NCI-H2029 treated with DMSO at 0.1 percent for 48 hours (cell line): Measurements from ENCODE around the gene ZNF516.

Experiments
- DNase-seq: peaks from one replicate; lab custom pipeline; 2025; lab: John Stamatoyannopoulos, UW

ZNF516 gene

DNA sequence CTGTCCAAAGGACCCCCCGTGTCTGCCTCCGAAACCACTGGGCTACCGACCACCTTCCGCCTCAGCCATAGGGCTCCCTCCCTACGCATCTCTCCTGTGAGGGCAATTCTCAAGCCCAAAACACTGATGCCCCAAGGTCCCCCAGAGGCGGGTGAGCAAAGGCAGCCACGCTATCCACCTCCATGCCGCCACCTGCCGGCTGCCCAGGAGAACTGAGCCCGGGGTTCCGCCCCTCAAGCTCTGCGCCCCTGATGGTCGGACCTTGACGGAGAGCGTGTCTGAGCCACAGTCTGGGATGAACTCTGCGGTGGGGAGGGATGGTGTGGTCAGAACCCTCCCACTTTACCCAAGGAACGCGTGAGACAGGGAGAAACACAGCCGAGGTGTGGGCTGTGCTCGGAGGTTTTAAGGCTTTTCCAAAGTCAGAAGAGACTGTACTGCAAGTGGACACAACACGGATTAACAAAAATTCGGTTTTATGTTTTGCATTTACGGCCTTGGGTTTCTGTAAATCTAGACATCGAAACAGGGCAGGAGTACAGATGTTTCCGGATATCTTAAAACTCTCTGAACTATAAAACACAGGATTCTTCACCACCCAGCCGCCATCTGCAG, 114.1 kb downstream of the ZNF516 start:
- DNase-seq = no peak

DNA sequence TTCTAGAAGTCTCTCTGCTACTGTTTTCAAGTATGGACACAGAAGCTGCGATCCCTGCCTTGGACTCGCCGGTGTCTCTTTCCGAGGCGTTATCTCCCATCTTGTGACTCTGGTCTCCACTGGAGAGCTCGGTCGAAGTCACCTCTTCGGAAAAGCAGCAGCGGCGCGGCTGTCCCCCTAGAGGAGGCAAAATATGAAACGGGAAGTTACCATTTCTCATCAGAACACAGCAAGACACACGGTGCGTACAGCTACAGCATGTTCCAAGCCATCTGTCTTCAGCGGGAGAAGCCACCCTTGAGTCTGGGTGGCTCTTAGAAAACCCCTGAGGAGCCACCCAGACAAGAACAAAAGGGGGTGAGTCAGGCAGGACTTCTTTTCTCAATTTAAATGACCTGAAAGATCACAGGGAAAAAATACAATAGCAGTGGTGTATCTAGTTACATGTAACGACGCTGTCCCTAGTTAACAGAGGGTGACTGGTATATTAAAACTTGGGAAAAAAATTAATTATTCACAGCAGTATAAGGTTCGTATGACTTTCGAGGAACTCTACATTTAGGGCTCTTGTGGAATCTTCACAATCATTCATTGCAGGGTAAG, 114.8 kb downstream of the ZNF516 start:
- DNase-seq = no peak

DNA sequence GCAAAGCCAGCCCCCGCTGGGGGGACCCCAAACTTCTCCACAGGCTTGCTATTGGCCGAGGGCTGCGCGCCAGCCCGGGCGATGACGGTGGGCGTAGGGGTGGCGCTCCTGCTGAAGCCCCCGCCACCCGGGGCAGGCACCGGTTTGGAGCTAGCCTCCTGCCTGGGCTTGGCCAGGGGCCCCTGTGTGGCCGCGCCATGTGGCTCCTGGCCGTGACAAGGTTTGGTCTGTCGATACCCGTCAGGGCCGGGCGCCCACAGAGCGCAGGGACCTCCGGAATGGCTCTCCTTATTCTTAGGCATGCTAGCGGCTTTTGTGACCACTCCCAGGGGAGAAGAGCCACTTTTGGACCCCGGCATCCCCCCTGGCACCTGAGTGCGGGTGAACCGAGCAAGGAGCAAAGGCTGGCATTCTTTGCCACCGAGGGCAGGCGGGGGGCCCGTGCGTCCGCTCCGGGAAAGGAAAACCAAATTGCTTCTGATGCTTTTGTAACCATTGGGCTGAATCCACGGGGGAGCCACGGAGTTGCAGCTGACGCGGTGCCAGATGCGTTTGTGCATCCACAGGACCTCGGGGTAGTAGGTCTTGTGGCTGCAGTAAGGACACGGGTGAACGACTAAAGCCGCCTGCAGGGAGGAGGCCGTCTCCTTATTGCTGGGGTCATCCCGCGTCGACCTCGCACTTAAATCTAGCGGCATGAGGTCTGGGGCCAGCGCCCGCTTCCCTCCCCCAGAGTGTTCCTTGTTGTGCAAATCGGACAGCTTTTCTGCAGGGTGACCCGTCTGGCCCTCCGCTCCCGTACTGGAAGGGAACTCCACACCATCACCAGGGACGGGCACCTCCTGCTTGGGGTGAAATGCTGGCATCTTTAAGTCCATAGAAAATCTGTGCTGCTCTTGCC, 115.6 kb downstream of the ZNF516 start:
- DNase-seq = no peak

DNA sequence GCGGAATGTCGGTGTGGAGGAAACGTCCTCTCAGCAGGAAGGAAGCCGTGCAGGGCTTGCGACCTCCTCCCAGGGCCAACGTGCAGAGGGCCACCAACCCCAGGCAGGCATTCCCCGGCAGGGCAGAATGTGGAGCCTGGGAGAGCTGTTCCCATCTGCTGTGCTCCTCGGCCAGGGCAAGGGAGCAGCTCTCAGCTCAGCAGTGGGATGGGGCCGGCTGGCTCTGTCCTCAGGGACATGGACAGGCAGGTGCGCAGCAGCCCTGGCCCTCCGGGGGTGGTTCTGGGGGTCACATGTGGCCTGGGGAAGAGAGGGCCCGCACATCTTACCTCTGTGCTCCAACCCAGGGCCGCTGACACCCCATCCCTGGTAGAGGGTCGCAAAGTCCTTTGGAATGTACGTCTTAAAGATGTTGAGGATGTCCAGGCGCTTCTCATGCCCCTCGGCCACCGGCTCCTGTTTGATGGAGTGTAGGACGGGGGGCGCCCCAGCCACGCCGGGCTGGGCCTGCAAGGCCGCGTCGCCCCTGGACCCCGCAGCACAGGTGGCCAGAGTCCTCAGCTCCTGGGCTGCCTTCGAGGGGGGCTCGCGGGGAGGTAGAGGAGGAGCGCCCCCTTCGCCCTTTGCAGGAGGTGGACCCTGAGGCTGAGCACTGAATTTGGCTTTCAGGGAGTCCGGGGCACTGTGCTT, 116.4 kb downstream of the ZNF516 start:
- DNase-seq = no peak

DNA sequence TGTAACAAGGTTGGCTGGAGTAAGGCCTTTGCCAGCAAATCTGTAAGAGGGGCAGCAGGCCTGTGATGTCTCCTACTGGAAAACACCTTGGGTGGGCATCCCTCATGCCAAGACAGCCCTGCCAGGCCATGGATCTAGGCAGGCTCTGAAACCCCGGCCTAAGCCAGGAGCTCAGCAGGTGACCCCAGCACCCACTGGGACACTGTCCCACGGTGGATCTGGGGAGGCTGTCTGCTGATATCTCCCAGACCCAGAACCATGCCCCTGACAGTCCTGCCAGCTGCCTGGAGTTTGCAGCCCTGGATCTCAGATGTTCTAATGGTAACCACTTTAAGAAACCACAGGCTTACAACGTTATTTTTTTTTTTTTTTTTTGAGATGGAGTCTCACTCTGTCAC, 117.7 kb downstream of the ZNF516 start:
- no peak for DNase-seq

DNA sequence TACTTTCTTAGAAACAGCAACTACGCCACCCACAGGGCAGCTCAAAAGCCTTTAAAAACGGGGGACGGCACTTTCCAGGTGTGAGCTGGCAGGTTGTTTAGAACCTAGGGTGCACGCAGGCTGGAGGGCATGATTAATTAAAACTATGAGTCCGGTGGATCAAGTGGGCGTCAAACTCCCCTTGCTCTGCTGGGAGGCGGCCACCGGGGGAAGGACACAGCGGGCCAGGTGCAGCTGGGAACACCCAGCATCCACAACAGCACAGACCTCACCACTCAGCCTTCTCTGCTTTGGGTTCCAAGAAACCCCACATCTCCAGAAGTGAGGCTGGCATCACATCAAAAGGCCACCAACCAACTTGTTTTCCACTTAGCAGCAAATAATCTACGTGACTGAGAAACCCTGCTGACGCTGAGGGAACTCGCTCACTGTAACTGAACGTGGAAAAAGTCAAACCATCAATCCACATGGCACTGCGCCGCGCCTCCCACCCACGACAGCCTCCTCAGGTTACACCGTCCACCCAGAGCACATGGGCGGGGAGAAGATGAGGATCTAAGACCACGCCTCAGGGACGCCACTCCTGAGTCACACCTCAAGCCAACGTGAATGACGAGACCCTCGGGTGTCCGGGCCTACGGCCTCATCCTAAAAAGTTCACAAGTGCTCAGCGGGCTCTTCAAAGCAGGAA, 118.2 kb downstream of the ZNF516 start:
- DNase-seq = no peak

DNA sequence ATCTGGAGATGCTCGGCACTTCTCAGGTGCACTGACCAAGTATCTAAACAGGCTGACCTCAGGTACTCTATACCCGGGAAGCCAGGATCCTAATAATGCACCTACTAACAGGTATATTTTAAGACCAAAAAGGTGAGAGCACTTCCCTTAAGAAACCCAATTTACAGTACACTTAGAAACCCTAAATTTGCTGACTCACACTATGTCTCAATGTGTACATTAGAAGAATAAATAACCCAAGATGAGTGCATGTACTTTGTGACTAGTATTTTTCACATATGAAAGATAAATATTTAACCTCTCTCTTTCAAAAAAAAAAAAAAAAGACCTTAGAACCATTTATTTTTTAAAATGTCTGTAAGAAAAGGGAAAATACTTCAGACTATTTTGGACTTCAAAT, 118.8 kb downstream of the ZNF516 start:
- DNase-seq = no peak

DNA sequence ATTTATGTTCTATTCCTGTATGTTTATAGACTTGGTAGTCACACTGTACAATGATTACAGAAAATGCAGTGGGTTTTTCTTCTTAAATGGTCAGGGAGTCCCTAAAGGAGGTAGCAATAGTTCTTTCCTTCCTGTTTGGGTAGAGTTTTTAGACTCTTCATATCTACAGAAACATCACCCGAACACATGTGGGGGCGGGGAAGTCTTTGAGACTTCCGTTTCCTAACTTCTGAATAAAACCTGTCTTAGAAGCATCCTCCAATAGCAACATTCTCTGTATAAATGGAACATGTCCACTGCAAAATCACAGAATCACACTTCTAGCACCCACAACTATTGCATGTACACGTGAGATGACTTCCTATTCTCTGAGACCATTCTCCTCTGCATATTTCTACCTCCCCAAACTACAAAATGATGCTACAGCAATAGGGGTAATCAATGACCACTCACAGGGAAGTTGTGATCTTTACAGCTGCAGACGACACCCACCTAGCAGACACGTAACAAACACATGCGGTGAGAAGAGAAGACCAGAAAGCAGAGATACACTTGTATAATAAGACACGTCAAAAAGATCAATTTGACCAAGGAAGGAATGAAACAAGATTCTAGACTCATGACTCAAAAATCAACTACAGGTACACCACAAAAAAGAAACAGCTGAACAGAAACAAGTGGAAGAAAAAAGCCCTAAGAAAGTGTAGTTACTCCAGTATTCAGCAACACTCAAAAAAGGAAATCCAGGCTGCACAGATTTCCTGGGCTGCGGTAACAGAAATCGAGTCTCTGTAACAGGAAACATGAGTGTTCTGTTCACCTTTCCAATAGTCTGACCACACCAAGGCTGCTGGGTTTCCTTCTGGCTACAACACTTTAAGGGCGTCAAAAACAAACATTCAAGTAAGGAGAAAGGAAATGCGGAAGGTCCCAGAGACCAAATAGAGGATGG, 120.4 kb downstream of the ZNF516 start:
- no peak for DNase-seq

DNA sequence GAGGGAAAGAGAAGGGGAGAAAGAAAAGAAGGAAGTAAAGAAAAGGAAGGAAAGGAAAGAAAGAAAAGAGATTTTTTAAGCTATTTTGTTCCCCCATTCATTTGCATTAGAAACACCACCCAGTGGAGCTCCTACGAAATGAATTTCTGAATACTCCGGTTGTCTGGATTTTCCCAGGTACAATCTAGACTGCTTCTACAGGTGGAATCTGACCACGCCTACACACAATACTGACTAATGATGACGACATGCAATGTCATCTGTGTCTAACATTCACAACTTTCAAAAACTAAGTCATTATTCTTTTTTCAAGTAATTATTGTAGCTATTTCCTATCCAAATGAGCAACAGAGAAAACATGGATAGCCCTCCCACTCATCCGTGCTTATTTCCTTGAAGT, 121.7 kb downstream of the ZNF516 start:
- no peak for DNase-seq

DNA sequence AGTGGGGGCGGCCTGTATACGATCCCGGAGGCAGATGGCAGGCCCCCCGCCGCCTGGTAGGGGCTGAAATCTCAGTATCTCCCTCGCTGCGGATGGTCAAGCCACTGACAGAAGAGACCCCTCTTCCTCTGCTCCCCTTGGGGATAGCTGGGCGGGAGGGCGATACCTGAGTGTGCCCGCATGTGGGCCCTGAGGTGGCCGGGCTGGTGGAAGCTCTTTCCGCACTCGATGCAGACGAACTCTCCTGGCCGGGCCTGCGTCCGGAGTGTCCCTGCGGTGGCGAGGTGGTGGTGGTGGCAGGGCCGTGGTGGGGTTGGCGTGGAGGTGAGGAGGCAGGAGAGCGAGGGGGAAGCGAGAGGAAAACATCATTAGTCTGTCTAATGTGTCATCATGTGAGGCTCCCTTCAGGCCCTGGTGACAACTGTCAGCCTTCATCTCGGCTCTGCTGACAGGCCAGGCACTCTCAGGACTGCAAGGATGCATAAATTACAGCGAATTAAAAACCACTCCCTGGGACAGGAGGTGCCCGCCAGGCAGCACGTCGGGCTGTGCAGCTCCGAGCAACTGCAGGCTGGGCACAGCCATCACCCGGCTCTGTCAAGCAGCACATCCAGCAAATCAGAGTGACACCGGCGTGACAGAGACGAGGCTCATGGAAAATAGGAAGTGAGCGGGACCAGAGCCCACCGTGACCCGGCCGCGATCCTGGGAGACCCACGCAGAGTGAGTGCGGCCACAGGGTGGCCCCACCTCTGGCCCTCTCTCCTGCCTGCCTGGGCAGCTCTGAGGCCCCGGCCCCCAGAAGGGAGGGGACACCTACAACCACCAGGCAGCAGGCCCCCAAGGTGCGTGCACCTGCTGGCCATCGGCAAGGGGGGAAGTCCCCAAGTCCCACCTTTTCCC, 123.5 kb downstream of the ZNF516 start:
- DNase-seq = no peak

DNA sequence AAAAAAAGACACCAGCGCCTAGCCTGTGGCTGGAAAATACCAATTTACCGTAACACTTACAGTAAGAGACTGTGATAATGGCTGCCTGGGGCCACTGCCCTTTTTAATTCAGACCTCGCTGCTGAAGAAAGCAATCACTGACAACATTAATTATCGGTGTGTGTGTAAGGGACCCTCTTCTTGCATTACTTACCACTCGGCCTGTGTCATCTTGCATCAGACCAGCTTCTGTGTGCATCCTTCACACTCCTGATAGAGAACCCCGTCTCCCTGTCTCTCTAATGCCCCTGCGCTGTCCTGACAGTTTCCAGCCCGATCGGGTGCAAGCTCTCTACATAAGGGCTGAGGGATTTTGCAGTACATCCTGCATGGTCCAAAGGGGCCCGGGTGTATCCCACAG, 124.4 kb downstream of the ZNF516 start:
- DNase-seq = no peak

DNA sequence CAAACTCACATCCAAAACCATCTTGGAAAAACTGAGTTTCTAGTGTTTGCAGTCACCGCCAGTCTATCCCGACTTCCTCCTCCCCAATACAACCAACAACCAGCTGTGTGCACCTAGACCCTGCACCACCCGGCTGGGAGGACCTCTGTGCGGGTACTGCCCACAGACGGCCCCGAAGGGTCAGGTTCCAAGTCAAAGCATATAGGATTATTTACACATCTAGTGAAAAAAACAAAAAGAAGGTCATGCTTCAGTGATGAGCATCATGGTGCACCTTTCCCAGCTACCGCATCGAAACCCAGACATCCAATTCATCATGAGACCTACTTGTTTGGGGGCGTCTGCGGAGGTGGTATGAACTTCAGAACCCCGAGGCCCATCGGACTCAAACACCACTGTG, 124.8 kb downstream of the ZNF516 start:
- no peak for DNase-seq

DNA sequence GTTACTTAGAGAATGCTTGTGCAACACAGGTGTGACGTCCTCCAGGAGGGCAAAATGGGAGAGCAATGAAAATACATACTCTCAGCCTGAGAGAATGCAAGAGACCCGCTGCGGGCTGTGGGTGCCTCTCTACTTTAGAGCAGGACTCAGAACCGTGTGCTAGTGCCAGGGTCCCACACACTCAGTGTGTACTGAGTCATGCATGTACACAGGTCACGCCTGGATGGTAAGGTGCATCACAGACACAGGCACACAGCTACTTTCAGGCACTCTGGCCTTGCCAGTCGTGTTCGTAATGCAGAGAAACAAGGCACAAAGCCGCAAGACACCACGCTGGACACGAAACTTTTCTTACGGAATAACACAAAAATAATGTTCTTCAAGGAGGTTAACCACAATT, 125.3 kb downstream of the ZNF516 start:
- DNase-seq = no peak

DNA sequence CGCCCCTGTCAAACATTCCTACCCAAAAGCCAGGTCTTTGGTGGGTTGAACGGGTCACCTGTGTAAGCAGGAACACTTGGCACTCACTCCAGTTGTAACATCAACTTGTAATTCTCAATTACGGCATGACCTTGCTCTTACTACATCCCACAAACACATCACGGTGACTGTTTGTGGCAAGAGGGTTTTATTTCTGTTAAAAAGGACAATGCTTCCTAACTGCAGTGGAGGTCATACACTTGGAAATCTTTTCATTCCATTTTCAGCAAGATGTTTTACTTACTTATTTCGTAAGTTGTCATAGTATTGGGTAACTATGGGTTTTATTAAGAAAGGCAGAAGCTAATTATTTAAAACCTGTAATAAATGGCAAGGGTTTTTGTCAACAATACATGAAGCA, 126.1 kb downstream of the ZNF516 start:
- DNase-seq = no peak

DNA sequence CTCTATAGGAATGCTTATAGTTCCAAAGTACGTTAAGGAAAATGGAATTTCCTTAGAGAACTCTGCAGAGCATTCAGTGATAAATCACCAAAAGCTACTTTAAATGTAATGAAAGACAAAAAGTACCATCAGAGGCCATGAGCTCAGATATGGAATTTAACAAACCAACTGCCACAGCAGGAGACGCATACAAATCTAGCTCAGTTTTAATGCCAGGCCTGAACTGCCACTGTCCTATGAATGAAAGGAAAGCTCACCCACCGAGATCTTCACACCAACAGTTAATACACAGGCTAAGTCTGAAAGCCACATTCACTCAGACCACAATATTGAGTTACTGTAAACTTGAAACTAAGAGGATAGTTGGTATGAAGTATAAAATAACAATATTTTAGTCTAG, 126.8 kb downstream of the ZNF516 start:
- no peak for DNase-seq

DNA sequence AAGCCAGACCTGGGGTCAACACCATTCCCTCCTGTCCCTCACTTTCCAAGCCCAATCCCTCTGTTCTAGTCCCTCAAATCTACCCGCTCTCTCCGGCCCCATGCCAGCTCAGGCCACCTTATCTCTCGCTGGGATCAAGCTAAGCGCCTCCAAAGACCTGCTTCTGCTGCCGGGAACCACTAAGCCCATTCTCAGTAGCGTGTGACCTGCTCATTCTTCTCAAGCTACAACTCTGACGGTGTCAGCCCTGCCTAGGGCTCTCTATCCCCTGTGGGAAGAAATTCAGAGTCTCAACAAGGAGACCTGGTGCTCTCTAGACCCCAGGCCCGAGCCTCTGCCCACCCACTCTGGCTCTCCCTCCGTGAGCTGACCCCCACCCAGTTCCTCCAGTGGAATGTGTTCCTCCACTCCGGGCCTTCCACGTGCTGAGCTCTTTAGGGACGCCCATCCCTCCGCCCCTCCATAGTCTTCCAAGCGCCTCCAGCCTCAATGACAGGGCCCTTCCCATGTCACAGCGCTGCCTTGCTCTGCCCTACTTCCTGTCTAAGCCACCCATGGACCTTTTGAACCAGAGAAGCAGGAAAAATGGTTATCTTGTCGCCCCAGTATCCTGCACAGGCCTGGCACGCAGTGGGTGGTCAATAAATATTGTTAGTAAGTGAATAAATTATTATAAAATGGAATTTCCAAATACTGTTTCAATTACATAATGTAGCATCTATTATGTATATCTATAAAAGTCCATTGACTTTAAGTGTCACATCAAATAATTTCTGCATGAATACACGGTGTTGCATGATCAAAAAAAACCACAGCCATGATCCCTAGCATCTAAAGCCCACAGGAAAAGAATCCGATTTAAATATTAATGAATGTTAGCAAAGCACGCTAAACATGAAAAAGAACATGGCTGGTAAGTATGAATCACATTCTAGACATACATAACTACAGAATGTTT, 127.6 kb downstream of the ZNF516 start:
- DNase-seq = no peak

DNA sequence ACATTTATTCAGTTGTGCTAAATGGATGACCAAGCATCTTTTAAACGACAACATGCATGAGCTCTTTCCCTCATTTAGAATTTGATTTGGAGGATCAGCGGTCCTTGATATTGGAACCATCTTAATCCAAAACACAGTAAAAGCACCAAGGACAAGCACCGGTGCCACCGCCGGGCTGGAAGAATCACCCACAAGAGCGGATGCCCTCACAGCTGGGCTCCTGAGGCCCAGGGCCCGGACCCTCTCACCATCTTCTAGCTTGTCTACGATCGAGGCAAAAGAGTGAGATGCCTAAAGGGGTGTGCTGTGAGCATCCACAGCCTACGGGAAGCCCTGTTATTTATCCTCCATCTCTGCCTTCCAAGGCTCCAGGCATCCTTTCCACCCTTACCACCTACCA, 129.5 kb downstream of the ZNF516 start:
- no peak for DNase-seq
